Inflammatory macrophage (primary cell): ENCODE measurements around the gene OR10AG1.

Experiments used
- DNase-seq, 2 donors: peaks; one replicate each; pipeline ENCODE4 v3.0.0-alpha.2; 2020 to 2022
- total RNA-seq, 18 experiments: gene quantifications; one replicate each; lab custom pipeline; 2026; ENCODE audit warnings: mixed read lengths in 6 of 18, inconsistent platforms in 2 of 18; lab: John Stamatoyannopoulos, UW

OR10AG1 gene, protein sequence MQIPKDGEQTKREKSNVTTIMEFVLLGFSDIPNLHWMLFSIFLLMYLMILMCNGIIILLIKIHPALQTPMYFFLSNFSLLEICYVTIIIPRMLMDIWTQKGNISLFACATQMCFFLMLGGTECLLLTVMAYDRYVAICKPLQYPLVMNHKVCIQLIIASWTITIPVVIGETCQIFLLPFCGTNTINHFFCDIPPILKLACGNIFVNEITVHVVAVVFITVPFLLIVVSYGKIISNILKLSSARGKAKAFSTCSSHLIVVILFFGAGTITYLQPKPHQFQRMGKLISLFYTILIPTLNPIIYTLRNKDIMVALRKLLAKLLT
- total RNA-seq = 0 to 0.10 (median 0) reads per million in 18 experiments

DNA sequence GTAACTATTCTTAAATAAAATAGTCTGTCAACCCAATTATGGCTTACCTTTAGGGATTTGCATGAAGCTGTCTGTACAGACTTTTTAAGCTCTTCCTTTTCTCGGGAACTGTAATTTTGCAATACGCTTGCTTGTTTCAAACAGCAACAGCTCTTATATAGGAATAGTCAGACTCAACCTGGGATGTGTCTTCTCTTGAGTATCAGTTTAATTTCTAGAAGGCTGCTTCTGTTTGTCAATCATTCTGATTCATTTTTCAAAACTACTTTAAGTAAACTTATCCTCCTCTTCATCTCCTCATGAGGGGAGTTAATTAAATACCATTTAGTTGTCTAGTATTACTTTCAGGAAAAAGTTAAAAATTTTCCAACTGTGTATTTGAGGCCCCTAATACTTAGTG lies at the start of gene OR10AG1:
TSS of gene OR10AG1 (minus strand) at position 101 of the 400 bp plus-strand sequence. CDS start at position 63, 38 bp downstream.
- no peak for DNase-seq

GRCh38 chr11:56013805-56014204 lies 44.1 kb upstream of the OR10AG1 start:
- no peak for DNase-seq

DNA sequence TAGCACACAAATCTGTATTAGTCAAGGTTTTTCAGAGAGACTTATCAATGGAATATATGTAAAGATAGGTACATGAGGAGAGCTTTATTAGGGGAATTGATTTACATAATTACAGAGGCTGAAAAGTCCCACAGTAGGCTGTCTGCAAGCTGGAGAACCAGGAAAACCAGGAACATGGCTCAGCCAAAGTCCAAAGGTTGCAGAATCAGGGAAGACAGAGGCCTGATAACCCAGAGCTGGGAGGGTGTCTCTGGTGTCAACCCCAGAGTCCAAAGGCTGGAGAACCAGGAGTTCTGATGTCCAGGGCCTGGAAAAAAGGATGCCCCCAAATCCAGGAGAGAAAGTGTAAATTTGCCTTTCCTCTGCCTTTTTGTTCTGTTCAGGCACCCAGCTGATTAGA lies 41.0 kb upstream of the OR10AG1 start:
- DNase-seq = no peak

DNA sequence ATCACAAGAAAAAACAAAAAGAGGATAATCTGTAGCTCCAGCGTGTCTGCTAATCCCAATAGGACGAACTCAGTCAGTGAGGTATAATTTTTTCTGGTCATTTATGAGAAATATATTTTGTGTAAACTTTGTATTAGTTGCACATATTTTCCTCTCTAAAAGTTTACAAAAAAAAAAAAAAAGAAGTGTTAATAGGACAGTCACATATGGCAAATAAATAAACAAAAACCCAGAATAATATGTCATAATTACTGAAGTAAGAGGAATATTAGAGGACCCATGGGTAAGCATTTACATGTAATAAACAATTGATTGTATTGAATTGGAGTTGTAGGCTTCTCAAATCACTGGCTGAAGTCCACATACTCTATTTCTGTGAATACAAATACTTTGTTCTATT lies 24.8 kb upstream of the OR10AG1 start, which contains the start of gene OR5F1:
TSS of gene OR5F1 (minus strand) at position 101 of the 400 bp plus-strand sequence. CDS start at position 101, 0 bp downstream.
- DNase-seq = no peak

DNA sequence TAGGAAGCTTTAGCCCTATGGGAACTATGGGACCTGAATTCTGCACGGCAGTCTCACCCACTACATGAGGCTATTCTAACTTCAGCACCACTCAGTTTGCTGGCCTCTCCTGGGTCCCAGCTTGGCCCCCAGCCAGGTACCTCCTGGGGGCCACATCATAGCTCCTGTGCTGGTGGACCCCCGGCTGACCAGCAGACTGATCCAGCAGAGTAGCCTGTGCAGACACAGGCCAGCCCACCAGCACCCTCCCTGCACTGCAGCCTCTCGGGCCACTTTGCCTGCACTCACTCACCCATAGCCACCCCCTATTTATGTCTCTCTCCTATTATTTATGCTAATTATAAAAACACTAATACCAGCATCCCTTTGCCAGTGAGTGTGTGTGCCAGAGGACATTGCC lies 1.2 kb upstream of the OR10AG1 start:
- no peak for DNase-seq

DNA sequence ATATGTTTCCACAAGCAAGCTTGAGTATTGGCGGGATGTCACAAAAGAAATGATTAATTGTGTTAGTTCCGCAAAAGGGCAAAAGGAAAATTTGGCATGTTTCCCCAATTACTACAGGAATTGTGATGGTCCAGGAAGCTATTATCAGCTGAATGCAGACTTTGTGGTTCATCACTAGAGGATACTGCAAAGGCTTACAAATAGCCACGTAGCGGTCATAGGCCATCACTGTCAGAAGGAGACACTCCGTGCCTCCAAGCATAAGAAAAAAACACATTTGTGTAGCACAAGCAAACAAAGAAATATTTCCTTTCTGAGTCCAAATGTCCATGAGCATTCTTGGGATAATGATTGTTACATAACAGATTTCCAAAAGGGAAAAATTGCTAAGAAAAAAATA lies 1.8 kb downstream of the OR10AG1 start:
- no peak for DNase-seq

DNA sequence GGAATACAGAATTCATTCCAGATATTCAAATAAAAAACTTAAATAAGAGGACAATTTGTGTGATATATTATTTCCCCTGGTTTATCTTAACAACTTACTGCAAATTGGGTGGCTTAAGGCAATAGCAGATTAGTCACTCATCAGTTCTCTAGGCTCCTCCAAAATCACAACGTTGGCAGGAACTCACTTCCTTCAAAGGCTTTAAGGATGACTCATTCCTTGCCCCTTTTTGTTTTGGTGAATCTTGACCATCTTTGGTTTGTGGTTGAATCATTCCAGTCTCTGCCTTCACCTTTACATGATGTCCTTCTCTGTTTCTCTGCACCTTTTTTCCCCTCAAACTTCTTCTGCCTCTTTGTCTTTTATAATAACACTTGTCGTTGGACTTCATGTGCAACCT lies 3.4 kb downstream of the OR10AG1 start:
- no peak for DNase-seq

DNA sequence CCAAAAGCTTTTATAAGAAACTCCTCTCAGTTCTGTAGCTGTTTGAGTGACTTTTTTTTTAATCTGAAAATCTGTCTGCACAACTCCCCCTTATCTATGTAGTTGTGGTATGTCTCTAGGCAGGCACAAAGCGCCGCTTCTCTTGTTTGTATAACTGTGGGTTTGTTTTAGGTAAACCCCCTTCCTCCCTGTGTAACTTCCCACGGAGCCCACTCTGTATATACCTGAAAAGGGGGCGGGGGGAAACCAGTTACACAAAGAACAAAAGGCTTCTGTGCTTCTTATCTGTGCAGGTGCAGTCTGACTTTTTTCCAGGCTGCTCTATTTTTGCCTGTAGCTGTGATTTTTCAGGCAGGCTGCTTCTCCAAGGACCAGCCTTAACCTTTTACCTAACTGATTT lies 13.2 kb downstream of the OR10AG1 start:
- no peak for DNase-seq

DNA sequence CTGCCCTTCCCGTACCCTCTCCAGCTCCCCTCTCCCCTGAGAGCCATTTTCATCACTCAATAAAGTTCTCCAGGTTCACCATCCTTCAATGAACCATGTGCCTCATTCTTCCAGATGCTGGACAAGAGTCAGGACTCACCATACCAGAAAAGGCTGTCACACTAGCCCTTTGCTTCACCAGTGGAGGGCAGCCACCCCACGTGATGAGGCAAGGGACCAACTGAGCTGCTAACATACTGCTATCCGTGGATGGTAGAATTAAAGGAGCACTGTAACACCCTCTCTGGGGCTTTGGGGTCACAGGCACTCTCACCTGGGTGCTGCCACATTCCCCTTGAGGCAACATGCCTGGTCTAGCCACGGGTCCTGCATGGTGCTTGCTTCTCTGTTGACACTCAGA lies 20.4 kb downstream of the OR10AG1 start:
- no peak for DNase-seq

DNA sequence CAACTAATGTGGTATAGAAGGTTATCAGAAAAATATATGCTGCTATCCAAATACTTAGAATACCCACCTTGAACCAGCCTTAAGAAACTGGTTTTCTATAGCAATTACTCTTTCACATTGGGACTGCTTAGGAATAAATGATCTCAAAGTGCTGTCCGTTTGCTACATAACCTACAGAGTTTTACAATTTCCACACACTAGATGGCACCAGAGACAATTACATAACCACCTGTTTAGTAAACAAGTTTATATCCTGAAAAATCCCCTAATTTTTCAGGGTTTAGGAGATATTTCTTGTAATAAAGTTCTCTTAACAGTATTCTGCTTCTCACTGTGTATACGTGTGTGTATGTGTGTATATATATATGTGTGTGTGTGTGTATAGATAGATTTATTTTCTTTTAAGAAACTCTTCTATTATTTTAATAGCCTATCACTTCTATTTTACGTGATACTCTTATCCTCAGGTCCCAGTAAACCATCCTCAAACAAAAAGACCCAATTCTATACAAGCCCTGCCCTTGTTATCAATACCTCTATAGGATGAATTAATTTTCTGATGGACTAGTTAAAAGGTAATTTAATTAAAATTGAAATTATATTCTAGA lies 26.9 kb downstream of the OR10AG1 start:
- DNase-seq = peak; percentile 7 to 10

GRCh38 chr11:55936300-55936699 lies 33.4 kb downstream of the OR10AG1 start, which contains the start of gene OR5I1:
TSS of gene OR5I1 (minus strand) at chr11:55936400. CDS start at chr11:55936400, 0 bp downstream.
- no peak for DNase-seq

GRCh38 chr11:55920537-55920936 lies 49.2 kb downstream of the OR10AG1 start:
- DNase-seq = no peak
